B cell (primary cell): ENCODE measurements around the gene TMBIM1. TPM values are rescaled to one million over a fixed set of nuclear protein-coding genes. Genes with fewer than 3 reads are reported as not detected.

Source experiments
- ATAC-seq: fragments of 200-7000 bp; cut with Tn5 transposase; one replicate; pipeline ENCODE4 v1.10.0; 2021; ENCODE audit warnings: low read depth, mild to moderate bottlenecking, moderate number of reproducible peaks, moderate library complexity
- CTCF ChIA-PET: fragments of 350-600 bp; sonication (Branson Sonifier 250); formaldehyde crosslinking; loops from one replicate; lab custom pipeline; 2021; ENCODE audit warnings: antibody characterized with exemption, inconsistent platforms; lab: Charles Lee
- POLR2A ChIA-PET: fragments of 350-600 bp; sonication (Branson Sonifier 250); formaldehyde crosslinking; loops from one replicate; lab custom pipeline; 2021; ENCODE audit warnings: antibody characterized with exemption; lab: Charles Lee
- DNase-seq: peaks from one replicate; pipeline ENCODE4 v3.0.0; 2013
- H2AFZ ChIP-seq: 2 replicates; pipeline ENCODE4 v1.6.1; 2012; ENCODE audit warnings: mild to moderate bottlenecking, low read depth, low read length; ENCODE audit not compliant: insufficient read depth, poor library complexity, severe bottlenecking
- H3K27ac ChIP-seq, 2 donors: 1 replicate in 1 of 2; 2 replicates in 1 of 2; pipeline ENCODE4 v1.5.1; 2012 to 2013; ENCODE audit warnings: low read length in 2 of 2, mild to moderate bottlenecking in 2 of 2, moderate library complexity in 1 of 2
- H3K27me3 ChIP-seq, 4 experiments: fragments of 200-600 bp in 1 of 4; sonication (generic) in 1 of 4; replicated peaks in 1 of 4; 1 replicate in 2 of 4; 2 replicates in 2 of 4; pipeline versions ENCODE4 v1.6.1 to v1.7.0; 2013 to 2016; ENCODE audit warnings: low read length in 3 of 4, mild to moderate bottlenecking in 2 of 4, mixed read lengths in 1 of 4, moderate library complexity in 1 of 4; ENCODE audit not compliant: insufficient read depth in 4 of 4, control insufficient read depth in 3 of 4; ENCODE audit errors: control extremely low read depth in 1 of 4
- H3K36me3 ChIP-seq, 2 experiments: replicated peaks in 1 of 2; 1 replicate in 1 of 2; 2 replicates in 1 of 2; pipeline versions ENCODE4 v1.6.1 to v1.7.1; 2013; ENCODE audit warnings: low read length in 1 of 2; ENCODE audit not compliant: insufficient read depth in 2 of 2, control insufficient read depth in 1 of 2; ENCODE audit errors: control extremely low read depth in 1 of 2, extremely low read depth in 1 of 2
- H3K4me1 ChIP-seq, 2 donors: fragments of 200-600 bp in 1 of 2; sonication (generic) in 1 of 2; 1 replicate in 1 of 2; 2 replicates in 1 of 2; pipeline versions ENCODE4 v1.5.1 to v1.6.1; 2013 to 2017; ENCODE audit warnings: low read length in 2 of 2; ENCODE audit not compliant: control insufficient read depth in 2 of 2, insufficient read depth in 2 of 2
- H3K4me2 ChIP-seq: replicated peaks from 2 replicates; pipeline ENCODE3; 2012; ENCODE audit warnings: mild to moderate bottlenecking, low read depth, low read length; ENCODE audit not compliant: poor library complexity, severe bottlenecking
- H3K4me3 ChIP-seq, 5 experiments: fragments of 200-600 bp in 1 of 5; sonication (generic) in 1 of 5; 1 replicate in 3 of 5; 2 replicates in 2 of 5; pipeline versions ENCODE4 v1.5.1 to v1.7.0; 2011 to 2016; ENCODE audit warnings: low read length in 4 of 5, mild to moderate bottlenecking in 4 of 5, low read depth in 2 of 5, control low read depth in 1 of 5, moderate library complexity in 1 of 5; ENCODE audit not compliant: insufficient read depth in 1 of 5; ENCODE audit errors: control extremely low read depth in 1 of 5, extremely low read depth in 1 of 5
- H3K79me2 ChIP-seq: fragments of 200-600 bp; sonication (generic); one replicate; pipeline ENCODE4 v1.6.0; 2016; ENCODE audit warnings: low read length; ENCODE audit not compliant: control insufficient read depth, insufficient read depth
- H3K9ac ChIP-seq: fragments of 200-600 bp; sonication (generic); 2 replicates; pipeline ENCODE4 v1.6.1; 2017; ENCODE audit warnings: mild to moderate bottlenecking, low read length, moderate library complexity
- H3K9me3 ChIP-seq, 3 donors: one replicate each; pipeline versions ENCODE4 v1.6.1 to v1.7.1; 2013; ENCODE audit warnings: low read length in 2 of 3; ENCODE audit not compliant: control insufficient read depth in 2 of 3, insufficient read depth in 1 of 3; ENCODE audit errors: control extremely low read depth in 1 of 3
- H4K20me1 ChIP-seq: 2 replicates; pipeline ENCODE4 v1.6.0; 2012; ENCODE audit warnings: mild to moderate bottlenecking, low read length; ENCODE audit not compliant: insufficient read depth, control insufficient read depth, poor library complexity, severe bottlenecking
- H3K27ac Mint-ChIP-seq: one replicate; pipeline ENCODE4 v1.8.0; 2021; ENCODE audit warnings: mixed read lengths
- H3K27me3 Mint-ChIP-seq: one replicate; pipeline ENCODE4 v1.8.0; 2021; ENCODE audit warnings: mixed read lengths
- H3K4me1 Mint-ChIP-seq: one replicate; pipeline ENCODE4 v1.8.0; 2021; ENCODE audit warnings: mixed read lengths
- H3K4me3 Mint-ChIP-seq: one replicate; pipeline ENCODE4 v1.8.0; 2021; ENCODE audit warnings: mixed read lengths
- H3K9me3 Mint-ChIP-seq: one replicate; pipeline ENCODE4 v1.8.0; 2022; ENCODE audit warnings: mixed read lengths; ENCODE audit not compliant: insufficient read depth
- CTCF ChIP-seq: fragments of 200-600 bp; IDR thresholded peaks from one replicate; pipeline ENCODE4 v1.8.0; 2022; ENCODE audit warnings: antibody characterized with exemption, mild to moderate bottlenecking
- EZH2 ChIP-seq: IDR thresholded peaks from 2 replicates; pipeline ENCODE4 v1.6.1; 2012; ENCODE audit warnings: borderline replicate concordance, low read depth, mild to moderate bottlenecking, moderate library complexity, low read length; ENCODE audit not compliant: insufficient read depth, poor library complexity, severe bottlenecking
- WGBS: methylation state at CpG from one replicate; pipeline ENCODE4 v1.1.5; 2013; ENCODE audit warnings: missing lambda C conversion rate; ENCODE audit not compliant: insufficient coverage; 5-methylcytosine and 5-hydroxymethylcytosine counted together
- intact Hi-C: fragments of 100-400 bp; cut with micrococcal nuclease; formaldehyde crosslinking; loops from one replicate; pipeline ENCODE4 v1.10.0; 2022
- polyA plus RNA-seq: library from polyadenylated mRNA; depleted of rRNA; stranded (reverse); fragments of >200 nt; gene quantifications from 2 replicates; pipeline ENCODE4 v1.2.3, GENCODE V29; 2012
- total RNA-seq, 2 donors: library from RNA; stranded (reverse); fragments of 120-200 nt in 1 of 2; gene quantifications; 1 replicate in 1 of 2; 2 replicates in 1 of 2; pipeline versions ENCODE4 v1.2.3 to v1.2.4, GENCODE V29; 2013 to 2022

Gene TMBIM1
- total and polyA plus RNA-seq, 2 donors (not counting 1 experiment from before 2014, with no cell fraction given): 68.7 to 137 TPM

DNA sequence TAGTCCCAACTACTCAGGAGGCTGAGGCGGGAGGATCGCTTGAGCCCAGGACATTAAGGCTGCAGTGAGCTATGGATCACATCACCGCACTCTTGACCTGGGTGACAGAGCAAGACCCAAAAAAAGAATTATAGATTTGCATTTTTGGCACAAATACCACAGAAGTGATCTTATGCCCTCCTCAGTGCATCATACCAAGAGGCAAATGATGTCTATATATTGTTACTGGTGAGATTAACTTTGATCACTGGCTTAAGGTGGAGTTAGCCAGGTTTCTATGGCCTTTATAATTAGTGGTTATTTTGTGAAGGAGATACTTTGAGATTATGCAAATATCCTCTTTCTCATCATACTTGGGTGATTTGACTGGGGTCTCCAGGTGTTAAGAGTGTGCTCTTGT is 42.2 kb upstream of the TMBIM1 start:
- Histone ChIP-seq H2AFZ (no peak overlapping the region), H3K36me3 (no peaks in the 10 kb centered on the region), H3K27ac (no peak overlapping the region), H3K9me3 (peaks cover 0 to under 1% (median 0%) of the 10 kb centered on the region in 3 donors), H3K4me2 (peak overlapping the region; percentile 8), H4K20me1 (no peaks in the 10 kb centered on the region), H3K79me2 (no peaks in the 10 kb centered on the region), H3K27me3 (no peaks in the 10 kb centered on the region), H3K4me3 (no peak overlapping the region), H3K4me1 (peaks cover 19 to 32% of the 10 kb centered on the region in 2 donors), H3K9ac (no peak overlapping the region)
- H3K27me3 Mint-ChIP-seq: peaks cover 3% of the 10 kb centered on the region
- no peaks in the 10 kb centered on the region for H3K9me3 Mint-ChIP-seq
- CTCF ChIA-PET: interaction anchor here (0.6 to 1.1 kb wide), 4 partner anchors 12 to 373 kb away, joined by 3 to 6 read pairs (median 4); partner anchors contain the start of gene CATIP
- intact Hi-C loops: no loop called here
- POLR2A ChIA-PET: no interaction called here
- H3K4me3 Mint-ChIP-seq: no peak overlapping the region
- WGBS: 70% methylated on average over 3 of the region's 3 CpGs
- DNase-seq: no peak
- ATAC-seq: no peak
- TF ChIP-seq CTCF (no peak), EZH2 (no peak)
- peaks cover 43% of the 10 kb centered on the region for H3K4me1 Mint-ChIP-seq
- H3K27ac Mint-ChIP-seq: no peak overlapping the region

DNA sequence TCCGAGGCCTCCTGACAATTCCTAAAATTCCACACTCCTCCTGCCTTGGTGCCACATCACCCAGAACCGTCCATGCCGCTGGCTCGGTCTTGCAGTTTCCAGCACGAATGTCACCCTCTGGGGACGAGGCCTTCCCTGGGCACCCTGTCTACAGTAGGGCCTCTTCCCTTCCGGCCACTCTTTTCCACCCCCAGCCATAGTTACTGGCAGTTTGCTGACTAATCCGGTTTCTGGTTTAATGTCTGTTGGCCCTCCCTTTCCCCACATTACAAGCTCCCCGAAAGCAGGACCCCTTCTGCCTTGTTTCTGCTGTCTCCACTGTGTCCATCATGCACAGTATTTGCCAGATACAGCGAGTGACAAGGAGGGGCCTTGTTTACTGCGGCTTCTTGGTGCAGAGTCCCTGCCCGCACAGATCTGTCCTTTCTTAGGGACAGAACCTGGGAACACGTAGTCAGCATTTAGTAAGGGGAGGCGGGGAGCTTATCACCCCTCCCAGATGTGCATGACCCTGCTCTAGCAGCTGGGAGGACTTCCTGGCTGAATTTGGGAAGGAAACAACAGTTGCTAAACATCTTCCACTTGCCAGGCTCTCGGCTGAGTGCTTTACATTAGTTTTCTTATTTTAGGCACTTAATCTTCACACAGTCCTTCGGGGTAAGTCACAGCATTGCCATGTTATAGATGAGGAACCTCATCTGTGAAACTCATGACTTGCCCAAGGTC is 40.8 kb upstream of the TMBIM1 start:
- Histone ChIP-seq H3K36me3 (no peaks in the 10 kb centered on the region), H3K79me2 (no peaks in the 10 kb centered on the region), H3K9me3 (peaks cover 0 to 4% (median 0%) of the 10 kb centered on the region in 3 donors), H3K4me2 (peak overlapping the region; percentile 0), H4K20me1 (no peaks in the 10 kb centered on the region), H3K4me3 (no peak overlapping the region), H3K4me1 (peaks cover 24 to 38% of the 10 kb centered on the region in 2 donors), H2AFZ (peak overlapping the region; percentile 44), H3K27ac (no peak overlapping the region), H3K9ac (no peak overlapping the region), H3K27me3 (no peaks in the 10 kb centered on the region)
- 34% methylated on average over 14 of the region's 16 CpGs for WGBS
- ChIA-PET POLR2A (interaction anchor here (0.6 kb wide), 1 partner anchor 68 kb away, joined by 3 read pairs; no protein-coding TSS in a partner anchor), CTCF (interaction anchor here (1.5 kb wide), 1 partner anchor 23 kb away, joined by 4 read pairs; the partner anchor contains the start of gene CATIP)
- H3K4me1 Mint-ChIP-seq: peaks cover 48% of the 10 kb centered on the region
- H3K9me3 Mint-ChIP-seq: no peaks in the 10 kb centered on the region
- peaks cover 3% of the 10 kb centered on the region for H3K27me3 Mint-ChIP-seq
- H3K4me3 Mint-ChIP-seq: no peak overlapping the region
- intact Hi-C loops: no loop called here
- ATAC-seq: no peak
- H3K27ac Mint-ChIP-seq: peak overlapping the region; percentile 38
- TF ChIP-seq CTCF (no peak), EZH2 (no peak)
- DNase-seq: no peak
